ENCODE measurements around the gene GINS2. TPM values are rescaled to one million over a fixed set of nuclear protein-coding genes. Genes with fewer than 3 reads are reported as not detected.
A peak's percentile ranks its signal among the peaks of the same experiment; 100 is the strongest.

The GINS2 gene
- total RNA-seq, 1 donor = 1.8 TPM

DNA sequence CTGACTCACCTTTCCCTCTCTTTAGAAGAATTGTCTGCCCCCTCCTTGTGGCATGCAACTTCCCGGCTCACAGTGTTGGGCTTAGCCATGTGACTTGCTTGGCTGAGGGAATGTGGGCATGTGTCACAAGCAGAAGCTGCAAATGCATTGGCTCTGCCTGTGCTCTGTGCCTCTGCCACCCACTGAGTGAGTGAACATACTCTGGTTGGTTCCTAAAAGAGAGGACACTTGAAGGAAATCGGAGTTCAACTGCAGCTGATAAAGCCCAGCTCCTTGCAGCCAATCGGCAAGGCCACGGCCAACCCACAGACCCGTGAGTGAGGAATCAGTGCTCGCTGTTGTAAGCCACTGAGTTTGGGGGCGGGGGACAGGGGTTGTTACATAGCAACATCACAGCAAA, 10.9 kb upstream of the GINS2 start:
- H3K27ac ChIP-seq (ENCODE audit: low read depth, low read length) = no peak overlapping the region

GRCh38 chr16:85698935-85699558, 10.3 kb upstream of the GINS2 start:
- DNase-seq (ENCODE audit: insufficient read length, low spot score, missing footprints) = peak; percentile 77
- Histone ChIP-seq H3K4me1 (ENCODE audit: insufficient read depth, low read length) (peaks cover 5% of the 10 kb centered on the region), H3K9me3 (ENCODE audit: low read depth, low read length) (no peaks in the 10 kb centered on the region), H3K4me2 (ENCODE audit: insufficient read depth, low read length) (peak overlapping the region; percentile 34), H4K20me1 (ENCODE audit: insufficient read depth, low read length) (no peaks in the 10 kb centered on the region), H3K4me3 (ENCODE audit: insufficient read depth, low read length) (no peak overlapping the region), H2AFZ (ENCODE audit: low read length) (no peak overlapping the region), H3K27me3 (ENCODE audit: insufficient read depth, low read length) (peaks cover 31% of the 10 kb centered on the region), H3K36me3 (ENCODE audit: insufficient read depth, low read length) (no peaks in the 10 kb centered on the region), H3K27ac (ENCODE audit: low read depth, low read length) (no peak overlapping the region), H3K79me2 (ENCODE audit: insufficient read depth, low read length) (no peaks in the 10 kb centered on the region)
- TF ChIP-seq, protein P1, sequence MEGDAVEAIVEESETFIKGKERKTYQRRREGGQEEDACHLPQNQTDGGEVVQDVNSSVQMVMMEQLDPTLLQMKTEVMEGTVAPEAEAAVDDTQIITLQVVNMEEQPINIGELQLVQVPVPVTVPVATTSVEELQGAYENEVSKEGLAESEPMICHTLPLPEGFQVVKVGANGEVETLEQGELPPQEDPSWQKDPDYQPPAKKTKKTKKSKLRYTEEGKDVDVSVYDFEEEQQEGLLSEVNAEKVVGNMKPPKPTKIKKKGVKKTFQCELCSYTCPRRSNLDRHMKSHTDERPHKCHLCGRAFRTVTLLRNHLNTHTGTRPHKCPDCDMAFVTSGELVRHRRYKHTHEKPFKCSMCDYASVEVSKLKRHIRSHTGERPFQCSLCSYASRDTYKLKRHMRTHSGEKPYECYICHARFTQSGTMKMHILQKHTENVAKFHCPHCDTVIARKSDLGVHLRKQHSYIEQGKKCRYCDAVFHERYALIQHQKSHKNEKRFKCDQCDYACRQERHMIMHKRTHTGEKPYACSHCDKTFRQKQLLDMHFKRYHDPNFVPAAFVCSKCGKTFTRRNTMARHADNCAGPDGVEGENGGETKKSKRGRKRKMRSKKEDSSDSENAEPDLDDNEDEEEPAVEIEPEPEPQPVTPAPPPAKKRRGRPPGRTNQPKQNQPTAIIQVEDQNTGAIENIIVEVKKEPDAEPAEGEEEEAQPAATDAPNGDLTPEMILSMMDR (IDR thresholded peaks at IDR 0.05; ENCODE audit: extremely low read depth, low read depth, low read length) = no peak

More for the DNA sequence above, 10.9 kb upstream of the GINS2 start:
- Histone ChIP-seq H3K9me3 (ENCODE audit: low read depth, low read length) (no peaks in the 10 kb centered on the region), H2AFZ (ENCODE audit: low read length) (peak overlapping the region; percentile 49), H3K4me2 (ENCODE audit: insufficient read depth, low read length) (peak overlapping the region; percentile 34), H3K79me2 (ENCODE audit: insufficient read depth, low read length) (no peaks in the 10 kb centered on the region), H3K4me1 (ENCODE audit: insufficient read depth, low read length) (peaks cover 5% of the 10 kb centered on the region), H3K27me3 (ENCODE audit: insufficient read depth, low read length) (peaks cover 31% of the 10 kb centered on the region), H3K36me3 (ENCODE audit: insufficient read depth, low read length) (no peaks in the 10 kb centered on the region), H3K4me3 (ENCODE audit: insufficient read depth, low read length) (no peak overlapping the region), H4K20me1 (ENCODE audit: insufficient read depth, low read length) (no peaks in the 10 kb centered on the region)
- peak; percentile 94 for DNase-seq (ENCODE audit: insufficient read length, low spot score, missing footprints)
- TF ChIP-seq, protein P1 (IDR thresholded peaks at IDR 0.05; ENCODE audit: extremely low read depth, low read depth, low read length) = no peak

GRCh38 chr16:85698459-85698891, 9.7 kb upstream of the GINS2 start:
- H2AFZ ChIP-seq (ENCODE audit: low read length) = no peak overlapping the region
- TF ChIP-seq, protein P1 (IDR thresholded peaks at IDR 0.05; ENCODE audit: extremely low read depth, low read depth, low read length) = no peak
- H3K27ac ChIP-seq (ENCODE audit: low read depth, low read length) = no peak overlapping the region
- H3K4me3 ChIP-seq (ENCODE audit: insufficient read depth, low read length) = no peak overlapping the region
- H3K4me1 ChIP-seq (ENCODE audit: insufficient read depth, low read length) = peaks cover 5% of the 10 kb centered on the region
- no peaks in the 10 kb centered on the region for H4K20me1 ChIP-seq (ENCODE audit: insufficient read depth, low read length)
- no peak overlapping the region for H3K4me2 ChIP-seq (ENCODE audit: insufficient read depth, low read length)
- H3K36me3 ChIP-seq (ENCODE audit: insufficient read depth, low read length) = no peaks in the 10 kb centered on the region
- H3K9me3 ChIP-seq (ENCODE audit: low read depth, low read length) = no peaks in the 10 kb centered on the region
- DNase-seq (ENCODE audit: insufficient read length, low spot score, missing footprints) = no peak
- peaks cover 31% of the 10 kb centered on the region for H3K27me3 ChIP-seq (ENCODE audit: insufficient read depth, low read length)
- no peaks in the 10 kb centered on the region for H3K79me2 ChIP-seq (ENCODE audit: insufficient read depth, low read length)

GRCh38 chr16:85697431-85697830, 8.7 kb upstream of the GINS2 start:
- H3K27me3 ChIP-seq (ENCODE audit: insufficient read depth, low read length) = peaks cover 31% of the 10 kb centered on the region
- H3K9me3 ChIP-seq (ENCODE audit: low read depth, low read length) = no peaks in the 10 kb centered on the region
- H3K4me1 ChIP-seq (ENCODE audit: insufficient read depth, low read length) = peaks cover 5% of the 10 kb centered on the region
- no peak overlapping the region for H3K4me3 ChIP-seq (ENCODE audit: insufficient read depth, low read length)
- H3K79me2 ChIP-seq (ENCODE audit: insufficient read depth, low read length) = no peaks in the 10 kb centered on the region
- TF ChIP-seq, protein P1 (IDR thresholded peaks at IDR 0.05; ENCODE audit: extremely low read depth, low read depth, low read length) = no peak
- no peaks in the 10 kb centered on the region for H3K36me3 ChIP-seq (ENCODE audit: insufficient read depth, low read length)
- H3K4me2 ChIP-seq (ENCODE audit: insufficient read depth, low read length) = no peak overlapping the region
- no peak overlapping the region for H3K27ac ChIP-seq (ENCODE audit: low read depth, low read length)
- DNase-seq (ENCODE audit: insufficient read length, low spot score, missing footprints) = peak; percentile 59
- H2AFZ ChIP-seq (ENCODE audit: low read length) = no peak overlapping the region
- H4K20me1 ChIP-seq (ENCODE audit: insufficient read depth, low read length) = no peaks in the 10 kb centered on the region

All from osteoblast (primary cell).